HEK293T (cell line): ENCODE measurements around the gene HERC3.
A peak's percentile ranks its signal among the peaks of the same experiment; 100 is the strongest.

Experiments used
- CTCF ChIA-PET: fragments of 350-600 bp; formaldehyde crosslinking; extraction: SDS; loops from one replicate; lab custom pipeline; 2021; ENCODE audit warnings: antibody characterized with exemption, inconsistent platforms; lab: Yijun Ruan, JAX
- POLR2A ChIA-PET: fragments of 350-600 bp; formaldehyde crosslinking; extraction: SDS; loops from one replicate; lab custom pipeline; 2020; ENCODE audit warnings: antibody characterized with exemption, inconsistent platforms; lab: Yijun Ruan, JAX
- DNase-seq: peaks from one replicate; pipeline ENCODE4 v3.0.0; 2012; ENCODE audit warnings: mixed read lengths; ENCODE audit errors: extremely low spot score
- ARNT ChIP-seq: fragments of 450-650 bp; IDR thresholded peaks from 2 replicates; pipeline ENCODE4 v1.6.1; 2017; ENCODE audit warnings: mild to moderate bottlenecking
- BHLHE40 ChIP-seq: fragments of 450-650 bp; IDR thresholded peaks from 2 replicates; pipeline ENCODE4 v1.6.1; 2016; ENCODE audit warnings: mild to moderate bottlenecking, moderate library complexity, borderline replicate concordance
- CTBP1 ChIP-seq: fragments of 450-650 bp; IDR thresholded peaks from 2 replicates; pipeline ENCODE4 v1.6.1; 2016; ENCODE audit warnings: borderline replicate concordance
- ELF4 ChIP-seq: fragments of 450-650 bp; IDR thresholded peaks from 2 replicates; pipeline ENCODE4 v1.6.1; 2017; ENCODE audit warnings: antibody characterized with exemption
- FOXA1 ChIP-seq: fragments of 450-650 bp; IDR thresholded peaks from 2 replicates; pipeline ENCODE4 v1.6.1; 2016; ENCODE audit warnings: mild to moderate bottlenecking
- FOXK2 ChIP-seq: fragments of 450-650 bp; IDR thresholded peaks from 2 replicates; pipeline ENCODE4 v1.6.1; 2016; ENCODE audit warnings: mild to moderate bottlenecking
- FOXM1 ChIP-seq: fragments of 450-650 bp; IDR thresholded peaks from 2 replicates; pipeline ENCODE4 v1.6.1; 2017; ENCODE audit warnings: mild to moderate bottlenecking, borderline replicate concordance
- HDGF ChIP-seq: fragments of 450-650 bp; IDR thresholded peaks from 2 replicates; pipeline ENCODE4 v1.6.1; 2017; ENCODE audit warnings: antibody characterized with exemption, borderline replicate concordance
- L3MBTL2 ChIP-seq: fragments of 450-650 bp; conservative IDR thresholded peaks from 2 replicates; pipeline ENCODE4 v1.6.1; 2016; ENCODE audit warnings: mild to moderate bottlenecking
- LEF1 ChIP-seq: fragments of 450-650 bp; IDR thresholded peaks from 2 replicates; pipeline ENCODE4 v1.6.1; 2017; ENCODE audit warnings: mild to moderate bottlenecking, borderline replicate concordance
- NFRKB ChIP-seq: fragments of 450-650 bp; IDR thresholded peaks from 2 replicates; pipeline ENCODE4 v1.6.1; 2016; ENCODE audit warnings: mild to moderate bottlenecking, moderate library complexity
- PKNOX1 ChIP-seq: fragments of 450-650 bp; IDR thresholded peaks from 2 replicates; pipeline ENCODE4 v1.6.1; 2016
- SP1 ChIP-seq: fragments of 450-650 bp; IDR thresholded peaks from 2 replicates; pipeline ENCODE4 v1.6.1; 2017
- SUZ12 ChIP-seq: fragments of 450-650 bp; IDR thresholded peaks from 2 replicates; pipeline ENCODE4 v1.6.1; 2016; ENCODE audit warnings: mild to moderate bottlenecking
- TARDBP ChIP-seq: fragments of 450-650 bp; IDR thresholded peaks from 2 replicates; pipeline ENCODE4 v1.6.1; 2016
- ZNF384 ChIP-seq: fragments of 450-650 bp; IDR thresholded peaks from 2 replicates; pipeline ENCODE4 v1.6.1; 2016

HERC3 gene

GRCh38 chr4:88660446-88661294 is 68.4 kb downstream of the HERC3 start:
- POLR2A ChIA-PET = no interaction called here
- CTCF ChIA-PET = interaction anchor here (1.0 kb wide), 1 partner anchor 121 kb away, joined by 4 read pairs; no protein-coding TSS in a partner anchor
- DNase-seq = no peak
- TF ChIP-seq BHLHE40 = no peak
- TF ChIP-seq SP1 = no peak
- TF ChIP-seq NFRKB = no peak
- no peak for TF ChIP-seq LEF1
- no peak for TF ChIP-seq L3MBTL2
- no peak for TF ChIP-seq FOXA1
- TF ChIP-seq PKNOX1 = no peak
- no peak for TF ChIP-seq TARDBP
- no peak for TF ChIP-seq FOXM1

- DNase-seq = no peak
- ChIA-PET CTCF (no interaction called here), POLR2A (no interaction called here)
- no peak for TF ChIP-seq ELF4
- no peak for TF ChIP-seq NFRKB
- TF ChIP-seq FOXM1 = no peak
Measured at GRCh38 chr4:88661739-88662138, 69.5 kb downstream of the HERC3 start.

GRCh38 chr4:88672987-88673386 is 80.7 kb downstream of the HERC3 start:
- DNase-seq = peak; percentile 48
- CTCF ChIA-PET = interaction anchor here (0.6 to 1.3 kb wide), 6 partner anchors 9 to 150 kb away, joined by 3 to 9 read pairs (median 3); partner anchors contain the start of gene PYURF
- no peak for TF ChIP-seq FOXA1
- no peak for TF ChIP-seq NFRKB
- no peak for TF ChIP-seq ARNT
- TF ChIP-seq SUZ12 = no peak
- no peak for TF ChIP-seq ZNF384
- TF ChIP-seq ELF4 = no peak
- no peak for TF ChIP-seq PKNOX1
- TF ChIP-seq FOXM1 = no peak
- no peak for TF ChIP-seq LEF1
- POLR2A ChIA-PET = interaction anchor here (0.6 to 1.3 kb wide), 2 partner anchors 13 to 150 kb away, joined by 3 to 4 read pairs; partner anchors contain the start of gene PYURF

GRCh38 chr4:88673886-88674285 is 81.6 kb downstream of the HERC3 start:
- DNase-seq = no peak
- POLR2A ChIA-PET = interaction anchor here (1.3 kb wide), 1 partner anchor 150 kb away, joined by 4 read pairs; the partner anchor contains the start of gene PYURF

GRCh38 chr4:88674565-88674964 is 82.3 kb downstream of the HERC3 start:
- DNase-seq = no peak
- CTCF ChIA-PET = no interaction called here
- POLR2A ChIA-PET = no interaction called here
- TF ChIP-seq LEF1 (no peak), CTBP1 (no peak), FOXM1 (no peak), BHLHE40 (no peak), NFRKB (no peak), SP1 (no peak), ELF4 (no peak), TARDBP (no peak), ZNF384 (no peak)

More at GRCh38 chr4:88673886-88674285, 81.6 kb downstream of the HERC3 start:
- no peak for TF ChIP-seq ELF4
- no peak for TF ChIP-seq CTBP1
- no peak for TF ChIP-seq FOXM1
- TF ChIP-seq SP1 = no peak
- TF ChIP-seq ARNT = no peak
- CTCF ChIA-PET = interaction anchor here (1.0 kb wide), 1 partner anchor 10 kb away, joined by 9 read pairs; no protein-coding TSS in a partner anchor

GRCh38 chr4:88674979-88675378 is 82.7 kb downstream of the HERC3 start:
- CTCF ChIA-PET = no interaction called here
- POLR2A ChIA-PET = no interaction called here
- TF ChIP-seq PKNOX1 (no peak), CTBP1 (no peak)
- no peak for DNase-seq

GRCh38 chr4:88675543-88675942 is 83.3 kb downstream of the HERC3 start:
- ChIA-PET POLR2A (no interaction called here), CTCF (no interaction called here)
- DNase-seq = no peak
- TF ChIP-seq BHLHE40 = no peak
- no peak for TF ChIP-seq FOXA1
- TF ChIP-seq HDGF = no peak
- TF ChIP-seq ZNF384 = no peak
- TF ChIP-seq FOXM1 = no peak
- no peak for TF ChIP-seq L3MBTL2
- no peak for TF ChIP-seq LEF1
- no peak for TF ChIP-seq SP1
- TF ChIP-seq NFRKB = no peak
- TF ChIP-seq FOXK2 = no peak
